Dendritic cell treated with granulocyte-macrophage colony-stimulating factor and Interleukin-4, amounts not matched to agents 40 ng/mL and 50 ng/mL, for 4 days (primary cell): ENCODE data around the gene ZBTB46.
A peak's percentile ranks its signal among the peaks of the same experiment; 100 is the strongest.

Source experiments
- H3K27ac Mint-ChIP-seq: one replicate; pipeline ENCODE4 v1.8.0; 2022; ENCODE audit warnings: mild to moderate bottlenecking, mixed read lengths
- H3K27me3 Mint-ChIP-seq: one replicate; pipeline ENCODE4 v1.8.0; 2022; ENCODE audit warnings: mild to moderate bottlenecking, mixed read lengths
- H3K36me3 Mint-ChIP-seq: one replicate; pipeline ENCODE4 v1.8.0; 2022; ENCODE audit warnings: low read depth, mixed read lengths
- H3K4me1 Mint-ChIP-seq: one replicate; pipeline ENCODE4 v1.8.0; 2022; ENCODE audit warnings: low read depth, mixed read lengths
- H3K4me3 Mint-ChIP-seq: one replicate; pipeline ENCODE4 v1.8.0; 2022; ENCODE audit warnings: mild to moderate bottlenecking, moderate library complexity, mixed read lengths
- H3K9me3 Mint-ChIP-seq: one replicate; pipeline ENCODE4 v1.8.0; 2022; ENCODE audit warnings: mixed read lengths
- intact Hi-C: fragments of 100-400 bp; cut with micrococcal nuclease; formaldehyde crosslinking; loops from one replicate; pipeline ENCODE4 v1.15.0; 2022

The ZBTB46 gene

DNA sequence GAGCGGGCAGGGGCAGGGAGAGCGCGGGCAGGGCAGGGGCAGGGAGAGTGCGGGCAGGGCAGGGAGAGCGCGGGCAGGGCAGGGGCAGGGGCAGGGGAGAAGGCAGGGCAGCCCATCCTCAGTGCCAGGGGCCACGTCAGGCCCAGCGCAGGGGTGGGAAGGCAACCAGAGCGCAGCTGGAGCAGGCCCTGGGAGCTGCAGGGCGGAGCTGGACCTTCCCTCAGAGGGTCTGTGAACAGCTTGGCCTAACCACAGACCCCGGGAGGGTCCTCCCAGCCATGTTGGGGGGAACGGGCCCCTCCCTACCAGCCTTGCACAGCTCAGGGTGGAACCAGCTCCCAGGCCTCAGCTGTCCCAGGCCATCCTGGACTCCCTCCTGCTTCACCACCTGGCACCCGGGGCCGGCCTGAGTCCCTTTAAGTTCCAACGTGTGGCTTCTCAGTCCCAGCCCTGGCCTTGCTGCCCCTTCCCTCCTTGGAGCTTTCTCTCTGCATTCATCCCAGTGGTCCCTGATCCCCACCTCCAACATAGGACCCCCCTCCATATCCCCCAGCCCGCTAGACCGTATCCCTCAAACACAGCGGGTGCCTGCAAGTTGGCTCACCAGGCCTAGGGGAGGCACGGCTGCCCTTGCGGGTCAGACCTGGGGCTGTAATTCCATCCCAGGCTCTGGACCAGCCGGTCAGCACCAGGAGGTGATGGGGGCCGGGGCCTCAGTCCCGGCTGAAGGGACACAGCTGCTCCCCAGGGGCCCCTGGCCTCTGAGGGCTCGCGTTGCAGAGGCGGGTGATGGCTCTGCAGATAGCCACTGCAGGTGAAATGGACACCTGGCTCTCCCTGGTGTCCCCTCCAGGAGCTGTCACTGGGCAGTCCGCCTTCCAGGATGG lies 5.6 kb upstream of the ZBTB46 start:
- no peaks in the 10 kb centered on the region for H3K36me3 Mint-ChIP-seq
- intact Hi-C loops, result no loop called here
- H3K4me3 Mint-ChIP-seq, result no peak overlapping the region
- peaks cover 57% of the 10 kb centered on the region for H3K4me1 Mint-ChIP-seq
- peak overlapping the region; percentile 36 for H3K27ac Mint-ChIP-seq
- peaks cover 49% of the 10 kb centered on the region for H3K27me3 Mint-ChIP-seq
- H3K9me3 Mint-ChIP-seq, result no peaks in the 10 kb centered on the region

DNA sequence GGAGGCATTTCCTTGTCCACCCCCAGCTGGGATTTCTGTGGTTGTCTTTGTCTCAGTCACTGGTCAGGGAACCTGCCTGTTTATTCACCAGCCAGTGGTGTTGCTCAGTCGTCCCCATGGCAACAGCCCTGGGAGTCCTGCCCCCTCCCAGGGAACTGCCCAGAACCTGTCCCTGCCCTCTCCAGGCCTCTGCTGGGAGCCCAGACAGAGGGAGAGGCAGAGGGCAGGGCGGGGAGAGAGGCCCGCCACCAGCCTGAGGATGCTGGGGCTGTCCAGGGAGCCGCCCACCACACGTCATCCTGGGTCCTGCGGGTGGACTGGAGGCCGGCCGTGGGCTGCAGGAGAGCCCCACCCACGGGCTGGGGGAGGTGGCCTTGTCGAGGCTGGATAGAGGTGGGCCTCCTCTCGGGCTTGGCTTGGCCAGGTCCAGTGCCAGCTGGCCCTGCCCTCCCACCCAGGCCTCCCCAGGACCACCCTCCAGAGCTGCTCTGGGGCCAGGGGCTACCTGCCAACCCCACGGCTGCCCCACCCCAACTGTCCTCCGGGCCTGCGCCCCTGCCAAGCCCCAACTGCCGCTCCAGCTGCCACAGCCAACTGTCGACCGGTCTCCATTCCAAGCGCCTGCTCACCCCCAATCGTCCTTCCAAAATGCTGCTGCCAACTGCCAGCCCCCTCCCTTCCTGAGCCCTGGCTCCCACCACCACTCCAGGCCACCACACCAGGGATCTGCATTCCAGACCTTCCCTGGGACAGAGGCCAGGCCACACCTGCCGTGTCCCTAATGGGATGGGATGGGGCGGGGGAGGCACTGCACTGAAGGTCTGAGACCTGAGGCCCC lies 4.2 kb upstream of the ZBTB46 start:
- Mint-ChIP-seq H3K9me3 (no peaks in the 10 kb centered on the region), H3K27me3 (peaks cover 43% of the 10 kb centered on the region), H3K27ac (peak overlapping the region; percentile 61), H3K4me1 (peaks cover 54% of the 10 kb centered on the region), H3K36me3 (peaks cover under 1% of the 10 kb centered on the region), H3K4me3 (no peak overlapping the region)
- intact Hi-C loops, result no loop called here

DNA sequence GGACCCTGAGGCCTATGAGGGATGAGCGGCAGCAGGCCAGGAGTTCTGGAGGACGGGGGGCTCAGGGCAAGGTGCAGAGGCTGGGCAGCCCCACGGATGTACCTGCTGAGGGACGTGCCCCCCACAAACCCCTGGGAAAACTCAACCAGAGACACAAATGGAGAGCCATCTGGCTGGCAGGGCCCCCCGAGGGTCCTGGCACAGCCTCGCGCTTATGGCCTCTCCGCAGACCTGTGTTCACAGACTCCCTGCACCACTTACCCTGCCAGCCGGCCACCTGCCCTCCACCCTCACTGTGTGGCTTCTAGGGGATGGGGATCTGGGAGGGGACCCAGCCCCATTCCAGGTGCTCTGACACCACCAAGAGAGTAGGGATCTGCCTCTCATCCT lies 3.4 kb upstream of the ZBTB46 start:
- peaks cover 45% of the 10 kb centered on the region for H3K27me3 Mint-ChIP-seq
- H3K36me3 Mint-ChIP-seq, result peaks cover 8% of the 10 kb centered on the region
- intact Hi-C loops, result no loop called here
- H3K9me3 Mint-ChIP-seq, result no peaks in the 10 kb centered on the region
- H3K4me3 Mint-ChIP-seq, result no peak overlapping the region
- peak overlapping the region; percentile 61 for H3K27ac Mint-ChIP-seq
- peaks cover 54% of the 10 kb centered on the region for H3K4me1 Mint-ChIP-seq

DNA sequence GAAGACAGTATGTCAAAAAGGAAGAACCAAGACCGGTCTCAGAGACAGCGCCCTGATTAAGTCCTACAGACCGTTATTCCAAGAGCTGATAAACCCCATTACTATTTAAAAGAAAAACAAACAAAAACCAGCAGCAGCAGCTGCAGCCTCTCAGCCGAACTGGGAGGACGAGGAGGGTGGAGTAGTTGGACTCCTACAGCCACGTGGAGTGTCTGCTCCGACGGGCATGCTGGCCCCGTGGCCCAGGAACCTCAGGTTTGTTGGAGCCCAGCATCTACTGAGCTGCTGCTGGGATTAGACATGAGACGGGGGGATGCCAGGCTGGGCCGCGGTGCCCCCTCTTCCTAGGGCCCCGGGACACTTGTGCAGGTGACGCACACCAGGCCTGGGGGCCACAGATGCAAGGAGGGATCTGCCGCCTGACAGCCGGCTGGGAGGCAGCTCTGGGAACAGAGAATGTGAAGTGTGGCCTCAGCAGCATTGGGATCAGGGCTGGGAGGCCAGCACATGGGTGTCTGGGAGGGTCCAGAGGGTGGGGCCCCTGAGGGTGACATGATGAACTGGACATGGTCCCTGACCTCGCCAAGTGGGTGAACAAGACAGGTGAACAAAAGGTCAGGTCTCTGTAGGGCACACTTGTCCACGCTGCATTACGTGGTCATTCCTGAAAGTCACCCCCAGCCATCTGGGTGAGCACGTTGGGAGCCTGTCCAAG lies 2.9 kb upstream of the ZBTB46 start:
- H3K27ac Mint-ChIP-seq, result peak overlapping the region; percentile 61
- intact Hi-C loops, result no loop called here
- H3K9me3 Mint-ChIP-seq, result no peaks in the 10 kb centered on the region
- peaks cover 58% of the 10 kb centered on the region for H3K4me1 Mint-ChIP-seq
- H3K36me3 Mint-ChIP-seq, result peaks cover 14% of the 10 kb centered on the region
- peaks cover 51% of the 10 kb centered on the region for H3K27me3 Mint-ChIP-seq
- no peak overlapping the region for H3K4me3 Mint-ChIP-seq

DNA sequence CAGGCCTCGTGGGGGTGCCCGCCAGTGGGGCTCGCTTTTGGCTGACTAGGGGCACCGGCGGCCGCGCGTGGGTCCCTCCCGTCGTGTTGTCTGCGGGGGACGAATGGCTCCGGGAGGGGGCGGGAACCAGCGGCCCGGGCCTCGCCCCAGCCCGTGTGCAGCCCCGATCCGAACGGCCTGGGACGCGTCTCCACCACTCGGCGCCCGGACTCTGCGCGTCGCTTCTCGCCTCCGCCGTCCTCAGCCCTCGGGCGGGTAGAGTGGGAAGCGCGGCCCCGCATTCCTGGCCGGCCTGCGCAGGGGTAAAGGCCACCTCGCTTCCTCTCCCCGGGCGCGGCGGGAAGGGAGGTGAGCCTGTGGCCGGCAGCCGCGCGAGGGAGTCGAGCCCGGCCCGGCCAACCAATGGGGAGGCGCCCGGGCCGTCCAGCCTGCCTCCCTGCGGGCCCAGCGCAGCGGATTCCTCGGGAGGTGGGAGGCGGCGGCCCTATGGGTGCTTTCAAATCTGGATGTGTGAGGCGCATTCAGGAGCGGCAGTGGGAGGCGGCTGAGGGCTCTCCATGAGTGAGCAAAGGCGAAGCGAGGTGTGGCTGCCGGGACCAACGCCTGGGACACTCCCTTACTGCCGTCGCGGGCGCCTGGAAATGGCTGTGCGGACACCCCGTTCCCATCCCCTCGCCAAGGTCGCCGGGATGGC lies 1.1 kb upstream of the ZBTB46 start:
- Mint-ChIP-seq H3K27ac (no peak overlapping the region), H3K9me3 (no peaks in the 10 kb centered on the region), H3K4me3 (peak overlapping the region; percentile 68), H3K4me1 (peaks cover 61% of the 10 kb centered on the region), H3K27me3 (peaks cover 60% of the 10 kb centered on the region), H3K36me3 (peaks cover 16% of the 10 kb centered on the region)
- intact Hi-C loops, result no loop called here

DNA sequence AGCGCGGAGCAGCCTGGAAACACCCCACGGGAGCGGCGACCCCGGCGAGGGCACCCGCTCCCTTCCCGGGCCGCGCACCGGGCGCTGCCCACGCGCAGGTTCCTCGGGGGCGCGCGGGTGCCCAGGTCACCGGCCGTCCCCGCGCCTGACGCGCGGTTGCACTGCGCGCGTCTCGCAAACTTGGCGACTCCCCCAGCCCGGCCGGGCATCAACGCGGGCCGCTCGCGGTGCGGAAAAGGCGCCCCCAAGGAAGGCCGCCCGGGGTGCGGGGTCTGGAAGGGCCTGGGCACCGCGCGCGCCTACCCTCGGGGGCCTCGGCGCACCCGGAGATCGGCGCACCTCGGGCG lies 555 bp upstream of the ZBTB46 start:
- no peaks in the 10 kb centered on the region for H3K9me3 Mint-ChIP-seq
- peaks cover 61% of the 10 kb centered on the region for H3K27me3 Mint-ChIP-seq
- intact Hi-C loops, result no loop called here
- peak overlapping the region; percentile 68 for H3K4me3 Mint-ChIP-seq
- peaks cover 21% of the 10 kb centered on the region for H3K36me3 Mint-ChIP-seq
- H3K27ac Mint-ChIP-seq, result no peak overlapping the region
- peaks cover 60% of the 10 kb centered on the region for H3K4me1 Mint-ChIP-seq

DNA sequence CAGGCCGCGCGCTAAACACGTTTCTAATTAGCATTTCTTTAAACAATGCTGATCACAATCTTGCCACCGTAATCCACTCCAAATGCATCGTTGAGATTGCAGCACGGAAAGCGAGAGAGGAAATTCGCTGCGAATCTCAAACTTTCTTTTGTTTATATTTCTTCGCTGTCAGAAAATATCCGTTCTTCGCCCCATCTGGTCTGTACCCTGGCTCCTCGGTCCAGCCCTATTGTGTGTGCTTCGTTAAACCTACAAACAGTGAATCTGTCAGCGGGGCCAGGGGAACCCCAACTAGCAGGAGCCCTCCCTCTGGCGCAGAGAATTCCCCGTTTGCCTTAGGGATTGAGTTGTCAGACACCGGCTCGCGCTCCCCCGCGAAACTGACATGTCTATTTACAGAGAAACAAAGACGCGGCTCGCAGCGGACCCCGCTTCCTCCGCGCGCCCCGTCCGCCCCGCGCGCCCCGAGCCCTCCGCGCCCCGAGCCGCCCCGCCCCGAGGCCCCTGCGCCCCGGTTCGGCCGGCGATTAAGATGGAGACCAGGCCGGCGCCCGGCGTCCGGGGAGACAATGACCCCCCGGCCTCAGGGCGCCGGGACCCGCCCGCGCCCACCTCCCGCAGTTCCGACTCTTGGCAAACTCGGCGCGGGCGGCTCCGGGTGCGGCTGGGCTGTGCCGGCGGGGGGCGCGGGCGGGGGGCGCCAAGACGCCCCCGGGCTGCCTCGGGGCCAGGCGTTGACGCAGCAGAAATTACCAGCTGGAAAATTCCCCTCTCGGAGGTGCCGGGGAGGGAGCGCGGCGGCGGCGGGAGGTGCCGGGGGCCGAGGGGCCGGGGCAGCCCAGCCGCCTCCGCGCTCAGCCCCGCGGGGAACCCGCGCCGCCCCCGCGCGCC lies 874 bp downstream of the ZBTB46 start:
- peak overlapping the region; percentile 87 for H3K27ac Mint-ChIP-seq
- no peaks in the 10 kb centered on the region for H3K9me3 Mint-ChIP-seq
- peaks cover 69% of the 10 kb centered on the region for H3K27me3 Mint-ChIP-seq
- peak overlapping the region; percentile 90 for H3K4me3 Mint-ChIP-seq
- H3K36me3 Mint-ChIP-seq, result peaks cover 34% of the 10 kb centered on the region
- peaks cover 67% of the 10 kb centered on the region for H3K4me1 Mint-ChIP-seq
- intact Hi-C loops, result loop anchor here (5.0 kb wide), 1 partner anchor 32 kb away; the partner anchor contains the start of gene ABHD16B

DNA sequence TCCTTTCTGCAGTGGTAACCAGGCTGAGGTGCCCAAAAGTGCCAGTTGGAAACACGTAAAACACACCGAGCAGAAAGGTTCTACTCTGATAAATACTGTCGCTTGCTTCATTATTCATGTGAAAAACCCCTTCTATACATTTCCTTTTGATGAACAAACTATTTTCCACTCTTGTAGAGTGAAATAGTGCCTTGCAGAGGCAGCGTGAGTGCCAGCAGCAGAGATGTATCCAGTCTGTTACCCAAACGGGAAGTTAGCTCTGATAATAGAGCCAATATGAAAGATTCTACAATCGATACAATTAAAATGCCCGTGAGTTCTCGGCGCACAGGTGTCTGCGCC lies 1.5 kb downstream of the ZBTB46 start:
- intact Hi-C loops, result loop anchor here (5.0 kb wide), 1 partner anchor 33 kb away; the partner anchor contains the start of gene ABHD16B
- Mint-ChIP-seq H3K27ac (peak overlapping the region; percentile 87), H3K4me1 (peaks cover 64% of the 10 kb centered on the region), H3K36me3 (peaks cover 34% of the 10 kb centered on the region), H3K27me3 (peaks cover 68% of the 10 kb centered on the region), H3K4me3 (peak overlapping the region; percentile 90), H3K9me3 (no peaks in the 10 kb centered on the region)

DNA sequence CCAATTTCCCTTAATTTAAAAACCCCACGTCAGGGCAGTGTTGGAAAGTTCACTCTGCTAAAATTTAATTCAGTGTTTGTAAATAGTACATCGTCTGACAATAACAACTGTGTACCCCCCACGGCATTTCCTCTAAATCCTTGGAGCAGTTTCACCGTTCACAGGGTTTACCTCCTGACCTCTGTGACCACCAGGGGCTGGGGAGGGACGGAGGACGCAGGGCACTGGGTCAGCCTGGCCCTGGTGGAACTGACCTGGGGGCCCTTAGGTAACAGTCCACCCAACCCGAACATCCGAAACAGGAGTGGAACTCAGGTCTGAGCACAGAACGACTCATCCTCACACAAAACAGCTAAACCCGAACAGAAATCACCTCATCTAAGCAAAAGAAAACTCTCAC lies 2.1 kb downstream of the ZBTB46 start:
- no peaks in the 10 kb centered on the region for H3K9me3 Mint-ChIP-seq
- H3K4me3 Mint-ChIP-seq, result peak overlapping the region; percentile 90
- peaks cover 34% of the 10 kb centered on the region for H3K36me3 Mint-ChIP-seq
- H3K4me1 Mint-ChIP-seq, result peaks cover 58% of the 10 kb centered on the region
- intact Hi-C loops, result loop anchor here (5.0 kb wide), 1 partner anchor 33 kb away; the partner anchor contains the start of gene ABHD16B
- no peak overlapping the region for H3K27ac Mint-ChIP-seq
- H3K27me3 Mint-ChIP-seq, result peaks cover 62% of the 10 kb centered on the region

DNA sequence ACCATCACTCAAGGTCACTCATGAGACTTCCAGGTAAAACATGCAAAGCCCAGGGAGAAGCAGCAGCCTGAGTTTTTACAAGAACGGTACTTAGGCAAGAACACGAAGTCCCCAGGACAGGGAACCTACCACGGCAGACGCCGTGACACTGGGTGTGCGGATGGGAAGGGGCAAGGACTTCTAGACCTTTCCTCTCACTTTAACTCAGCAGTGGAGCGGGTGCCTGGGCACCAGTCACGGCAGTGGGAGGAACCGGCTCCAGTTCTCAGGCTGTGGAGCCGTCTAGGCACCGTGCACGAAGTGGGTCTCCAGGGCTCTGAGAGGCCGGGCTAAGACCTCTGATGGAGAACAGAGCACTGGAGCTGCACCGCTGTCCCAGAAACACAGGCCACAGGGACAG lies 2.5 kb downstream of the ZBTB46 start:
- Mint-ChIP-seq H3K9me3 (no peaks in the 10 kb centered on the region), H3K27ac (no peak overlapping the region), H3K4me1 (peaks cover 54% of the 10 kb centered on the region), H3K27me3 (peaks cover 57% of the 10 kb centered on the region), H3K36me3 (peaks cover 38% of the 10 kb centered on the region), H3K4me3 (no peak overlapping the region)
- intact Hi-C loops, result loop anchor here (5.0 kb wide), 1 partner anchor 34 kb away; the partner anchor contains the start of gene ABHD16B

DNA sequence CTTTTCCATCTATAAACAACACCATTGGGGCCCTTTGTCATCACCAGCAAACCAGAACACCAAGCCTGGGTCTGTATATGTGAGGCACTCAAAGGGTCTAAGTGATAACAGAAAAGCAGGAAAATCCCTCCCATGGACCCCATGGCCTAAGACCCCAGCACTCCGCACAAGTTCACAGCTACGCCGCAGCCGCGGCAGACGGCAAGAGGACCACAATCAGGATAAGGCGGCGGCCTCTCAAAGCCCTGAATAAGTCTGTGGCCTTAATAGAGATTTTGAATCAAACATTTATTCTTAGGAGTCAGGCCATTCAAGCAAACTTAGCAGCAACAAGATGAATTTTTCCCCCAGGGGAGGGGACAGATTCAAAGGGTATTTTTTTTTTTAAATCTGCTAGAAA lies 2.9 kb downstream of the ZBTB46 start:
- H3K4me3 Mint-ChIP-seq, result no peak overlapping the region
- peaks cover 53% of the 10 kb centered on the region for H3K27me3 Mint-ChIP-seq
- no peak overlapping the region for H3K27ac Mint-ChIP-seq
- H3K36me3 Mint-ChIP-seq, result peaks cover 41% of the 10 kb centered on the region
- no peaks in the 10 kb centered on the region for H3K9me3 Mint-ChIP-seq
- intact Hi-C loops, result loop anchor here (5.0 kb wide), 1 partner anchor 34 kb away; the partner anchor contains the start of gene ABHD16B
- H3K4me1 Mint-ChIP-seq, result peaks cover 51% of the 10 kb centered on the region

DNA sequence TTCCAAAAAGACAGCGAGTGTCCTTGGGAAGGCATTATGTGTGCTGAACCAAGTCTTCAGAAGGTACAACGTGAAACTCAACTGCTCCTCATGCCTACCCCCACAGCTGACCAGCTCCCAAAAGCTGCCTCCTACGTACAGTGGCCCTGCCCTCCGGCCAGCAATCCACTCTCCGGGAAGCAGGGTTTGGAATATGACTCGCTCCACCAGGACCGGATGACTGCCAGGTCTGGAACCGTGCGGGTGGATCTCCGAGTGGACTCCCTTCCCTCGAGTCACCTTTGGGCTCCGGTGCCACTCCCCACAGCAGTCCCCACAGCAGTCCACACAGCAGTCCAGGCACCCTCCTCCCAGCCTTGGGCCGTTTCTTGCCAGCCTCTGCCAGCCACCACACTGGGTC lies 4.3 kb downstream of the ZBTB46 start:
- peaks cover 42% of the 10 kb centered on the region for H3K27me3 Mint-ChIP-seq
- no peak overlapping the region for H3K4me3 Mint-ChIP-seq
- peaks cover 46% of the 10 kb centered on the region for H3K36me3 Mint-ChIP-seq
- H3K4me1 Mint-ChIP-seq, result peaks cover 55% of the 10 kb centered on the region
- no peak overlapping the region for H3K27ac Mint-ChIP-seq
- intact Hi-C loops, result loop anchor here (5.0 kb wide), 1 partner anchor 36 kb away; the partner anchor contains the start of gene ABHD16B
- H3K9me3 Mint-ChIP-seq, result no peaks in the 10 kb centered on the region
